ENCODE data around the gene GRIN1. TPM values are rescaled to one million over a fixed set of nuclear protein-coding genes. Genes with fewer than 3 reads are reported as not detected.

GRIN1 gene
- total and polyA plus RNA-seq, 2 experiments from 2014 or later = not detected

DNA sequence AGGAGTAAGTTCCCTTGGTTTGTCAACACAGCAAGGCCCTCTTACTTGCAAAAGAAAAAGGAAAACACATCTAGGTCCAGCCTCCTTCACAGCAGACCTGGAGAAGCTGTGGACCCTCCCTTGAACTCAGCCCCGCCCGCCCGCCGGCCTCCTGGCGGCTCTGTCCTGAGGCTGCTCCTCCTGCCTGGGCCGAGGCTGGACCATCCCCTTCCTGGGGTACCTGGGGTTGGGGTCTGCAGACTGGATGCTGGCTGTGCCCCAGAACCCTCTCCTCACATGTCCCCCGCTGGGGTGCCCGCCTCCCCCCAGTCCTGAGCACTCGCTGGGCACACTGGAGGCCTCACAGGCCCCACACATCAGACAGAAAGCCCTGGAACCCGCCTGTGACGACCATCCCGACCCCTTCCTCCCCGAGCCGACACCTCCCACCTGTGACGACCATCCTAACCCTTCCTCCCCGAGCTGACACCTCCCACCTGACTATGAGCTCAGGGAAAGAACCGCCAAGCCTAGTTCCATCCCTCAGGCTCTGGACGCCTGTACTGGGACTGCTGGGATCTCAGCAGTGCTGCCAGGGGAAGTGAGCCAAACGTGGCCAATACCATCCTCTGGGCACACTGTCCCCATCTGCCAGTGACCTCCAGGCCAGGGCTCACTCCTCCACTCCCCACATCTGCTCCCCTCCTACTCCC is 40.1 kb downstream of the GRIN1 start:
- Histone ChIP-seq H3K4me1 (ENCODE audit: insufficient read depth) (no peaks in the 10 kb centered on the region), H3K27ac (no peak overlapping the region), H2AFZ (no peak overlapping the region), H3K4me3 (no peak overlapping the region), H3K9me2 (replicated peaks; ENCODE audit: insufficient read depth) (no peaks in the 10 kb centered on the region), H3K9me3 (ENCODE audit: low read depth) (no peaks in the 10 kb centered on the region), H4K20me1 (ENCODE audit: insufficient read depth, poor library complexity, severe bottlenecking) (no peaks in the 10 kb centered on the region), H3K79me2 (no peaks in the 10 kb centered on the region), H3K4me2 (no peak overlapping the region), H3K36me3 (replicated peaks; ENCODE audit: insufficient read depth, low read depth) (no peaks in the 10 kb centered on the region), H3K27me3 (no peaks in the 10 kb centered on the region)
- TF ChIP-seq EZH2phosphoT487 (IDR thresholded peaks at IDR 0.05; ENCODE audit: low read depth, severe bottlenecking, unreplicated experiment) = no peak
- no peak for TF ChIP-seq EZH2 (IDR thresholded peaks at IDR 0.05; ENCODE audit: borderline replicate concordance)
- no peak for TF ChIP-seq CTCF (IDR thresholded peaks at IDR 0.05; ENCODE audit: poor library complexity)
- WGBS (ENCODE audit: low lambda C conversion rate, missing lambda C conversion rate) = 94% methylated on average over 18 of the region's 19 CpGs
- DNase-seq (ENCODE audit: low spot score) = no peak

- H2AFZ ChIP-seq = no peak overlapping the region
- H3K27ac ChIP-seq = no peak overlapping the region
- no peaks in the 10 kb centered on the region for H3K79me2 ChIP-seq
- 96% methylated on average over 14 of the region's 17 CpGs for WGBS (ENCODE audit: low lambda C conversion rate, missing lambda C conversion rate)
- no peaks in the 10 kb centered on the region for H3K4me1 ChIP-seq (ENCODE audit: insufficient read depth)
- no peaks in the 10 kb centered on the region for H3K36me3 ChIP-seq (replicated peaks; ENCODE audit: insufficient read depth, low read depth)
- H3K9me3 ChIP-seq (ENCODE audit: low read depth) = no peaks in the 10 kb centered on the region
- TF ChIP-seq CTCF (IDR thresholded peaks at IDR 0.05; ENCODE audit: poor library complexity) = no peak
- TF ChIP-seq EZH2 (IDR thresholded peaks at IDR 0.05; ENCODE audit: borderline replicate concordance) = no peak
- no peak for TF ChIP-seq EZH2phosphoT487 (IDR thresholded peaks at IDR 0.05; ENCODE audit: low read depth, severe bottlenecking, unreplicated experiment)
- H3K4me2 ChIP-seq = no peak overlapping the region
- no peaks in the 10 kb centered on the region for H4K20me1 ChIP-seq (ENCODE audit: insufficient read depth, poor library complexity, severe bottlenecking)
- no peaks in the 10 kb centered on the region for H3K27me3 ChIP-seq
- H3K4me3 ChIP-seq = no peak overlapping the region
- no peak for DNase-seq (ENCODE audit: low spot score)
- no peaks in the 10 kb centered on the region for H3K9me2 ChIP-seq (replicated peaks; ENCODE audit: insufficient read depth)
Measured at GRCh38 chr9:137179761-137180160, 40.8 kb downstream of the GRIN1 start.

- no peak for DNase-seq (ENCODE audit: low spot score)
- Histone ChIP-seq H3K4me3 (no peak overlapping the region), H3K9me2 (replicated peaks; ENCODE audit: insufficient read depth) (no peaks in the 10 kb centered on the region), H3K4me1 (ENCODE audit: insufficient read depth) (no peaks in the 10 kb centered on the region), H3K36me3 (replicated peaks; ENCODE audit: insufficient read depth, low read depth) (no peaks in the 10 kb centered on the region), H3K27ac (no peak overlapping the region), H3K79me2 (no peaks in the 10 kb centered on the region), H2AFZ (no peak overlapping the region), H3K27me3 (no peaks in the 10 kb centered on the region), H3K4me2 (no peak overlapping the region), H4K20me1 (ENCODE audit: insufficient read depth, poor library complexity, severe bottlenecking) (no peaks in the 10 kb centered on the region), H3K9me3 (ENCODE audit: low read depth) (no peaks in the 10 kb centered on the region)
- no peak for TF ChIP-seq EZH2phosphoT487 (IDR thresholded peaks at IDR 0.05; ENCODE audit: low read depth, severe bottlenecking, unreplicated experiment)
- TF ChIP-seq EZH2 (IDR thresholded peaks at IDR 0.05; ENCODE audit: borderline replicate concordance) = no peak
- no peak for TF ChIP-seq CTCF (IDR thresholded peaks at IDR 0.05; ENCODE audit: poor library complexity)
- 97% methylated on average over 19 of the region's 20 CpGs for WGBS (ENCODE audit: low lambda C conversion rate, missing lambda C conversion rate)
Measured at GRCh38 chr9:137180491-137180890, 41.5 kb downstream of the GRIN1 start.

All from hepatocyte (in vitro differentiated cells).